ENCODE results near the gene ATRN.
"Not testable (repeated sequence)": the region's sequence is repeated elsewhere in the genome, so short reads cannot be mapped to it uniquely, and the experiment has no call there.

Gene ATRN

GRCh38 chr20:3553663-3554062 lies 82.8 kb downstream of the ATRN start:
- in situ Hi-C loops (cut with MboI; ENCODE audit: low pct_unique_long_range_greater_than_20kb, low sequenced_read_pairs): no loop called here
- no peak for DNase-seq

DNA sequence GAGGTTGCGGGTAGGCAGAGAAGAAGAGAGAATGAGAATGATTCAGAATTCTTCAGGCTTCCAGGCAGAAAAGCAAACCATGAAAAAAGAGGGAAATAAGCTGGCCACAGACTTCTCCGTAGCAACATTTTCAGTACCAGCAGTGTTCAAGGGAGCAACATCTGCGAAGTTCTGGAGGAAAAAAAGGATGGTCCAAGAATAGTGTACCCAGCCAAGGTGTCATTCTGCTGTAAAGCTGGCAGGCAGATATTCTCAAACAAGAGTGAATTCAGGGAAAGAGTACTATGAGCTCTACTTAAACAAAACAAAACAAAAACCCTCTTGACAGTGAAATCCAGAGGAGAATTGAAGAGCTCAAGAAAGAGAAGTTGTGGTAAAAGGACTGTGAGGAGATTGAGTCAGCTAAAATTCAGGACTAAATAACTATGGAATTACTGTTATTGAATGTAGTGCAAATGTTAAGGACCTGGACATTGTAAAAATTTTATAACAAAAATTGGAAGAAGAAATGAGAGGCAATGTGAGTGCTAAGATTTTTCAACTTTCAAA lies 86.5 kb downstream of the ATRN start:
- DNase-seq: peak; percentile 50
- in situ Hi-C loops (cut with MboI; ENCODE audit: low pct_unique_long_range_greater_than_20kb, low sequenced_read_pairs): no loop called here

DNA sequence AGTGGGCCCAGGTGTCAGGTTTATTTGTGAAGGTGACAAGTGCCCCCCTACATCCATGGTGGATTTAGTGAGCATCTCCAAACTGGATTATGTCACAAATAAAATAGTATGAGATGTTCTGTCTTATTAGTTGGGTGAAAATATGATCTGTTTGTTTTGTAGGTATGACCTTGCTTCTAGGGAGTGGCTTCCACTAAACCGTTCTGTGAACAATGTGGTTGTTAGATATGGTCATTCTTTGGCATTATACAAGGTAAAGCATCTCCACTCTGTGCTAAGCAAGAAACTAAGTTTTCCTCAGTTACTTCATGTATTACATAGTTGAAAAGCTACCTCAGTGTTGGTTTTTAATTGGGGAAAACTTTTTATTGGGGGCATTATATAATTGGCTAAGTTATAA lies 88.4 kb downstream of the ATRN start:
- no peak for DNase-seq
- in situ Hi-C loops (cut with MboI; ENCODE audit: low pct_unique_long_range_greater_than_20kb, low sequenced_read_pairs): no loop called here

GRCh38 chr20:3559637-3560036 lies 88.8 kb downstream of the ATRN start:
- in situ Hi-C loops (cut with MboI; ENCODE audit: low pct_unique_long_range_greater_than_20kb, low sequenced_read_pairs): no loop called here
- no peak for DNase-seq

DNA sequence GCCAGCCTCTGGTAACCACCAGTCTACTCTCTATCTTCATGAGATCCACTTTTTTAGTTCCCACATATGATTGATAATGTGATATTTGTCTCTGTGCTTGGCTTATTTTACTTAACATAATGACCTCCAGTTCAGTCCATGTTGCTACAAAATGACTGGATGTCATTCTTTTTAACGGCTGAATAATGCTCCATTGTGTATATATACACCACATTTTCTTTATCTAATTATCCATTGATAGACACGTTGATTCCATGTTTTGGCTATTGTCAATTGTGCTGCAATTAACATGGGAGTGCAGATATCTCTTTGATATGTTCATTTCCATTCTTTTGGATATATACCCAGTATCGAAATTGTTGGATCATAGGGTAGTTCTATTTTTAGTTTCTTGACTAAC lies 89.3 kb downstream of the ATRN start:
- in situ Hi-C loops (cut with MboI; ENCODE audit: low pct_unique_long_range_greater_than_20kb, low sequenced_read_pairs): no loop called here
- DNase-seq: no peak

DNA sequence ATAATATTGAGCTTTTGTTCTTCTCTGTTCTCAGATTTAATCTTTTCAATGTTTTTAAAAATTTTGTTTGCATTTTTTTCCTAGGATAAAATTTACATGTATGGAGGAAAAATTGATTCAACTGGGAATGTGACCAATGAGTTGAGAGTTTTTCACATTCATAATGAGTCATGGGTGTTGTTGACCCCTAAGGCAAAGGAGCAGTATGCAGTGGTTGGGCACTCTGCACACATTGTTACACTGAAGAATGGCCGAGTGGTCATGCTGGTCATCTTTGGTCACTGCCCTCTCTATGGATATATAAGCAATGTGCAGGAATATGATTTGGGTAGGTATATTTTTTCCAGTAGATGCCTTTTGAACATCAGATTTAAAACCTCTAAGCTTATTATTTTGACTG lies 89.8 kb downstream of the ATRN start:
- in situ Hi-C loops (cut with MboI; ENCODE audit: low pct_unique_long_range_greater_than_20kb, low sequenced_read_pairs): no loop called here
- DNase-seq: no peak

GRCh38 chr20:3563133-3563532 lies 92.3 kb downstream of the ATRN start:
- in situ Hi-C loops (cut with MboI; ENCODE audit: low pct_unique_long_range_greater_than_20kb, low sequenced_read_pairs): no loop called here
- no peak for DNase-seq

- peak; percentile 51 for DNase-seq
- in situ Hi-C loops (cut with MboI; ENCODE audit: low pct_unique_long_range_greater_than_20kb, low sequenced_read_pairs): no loop called here
Measured at GRCh38 chr20:3563548-3564177, 92.8 kb downstream of the ATRN start.

DNA sequence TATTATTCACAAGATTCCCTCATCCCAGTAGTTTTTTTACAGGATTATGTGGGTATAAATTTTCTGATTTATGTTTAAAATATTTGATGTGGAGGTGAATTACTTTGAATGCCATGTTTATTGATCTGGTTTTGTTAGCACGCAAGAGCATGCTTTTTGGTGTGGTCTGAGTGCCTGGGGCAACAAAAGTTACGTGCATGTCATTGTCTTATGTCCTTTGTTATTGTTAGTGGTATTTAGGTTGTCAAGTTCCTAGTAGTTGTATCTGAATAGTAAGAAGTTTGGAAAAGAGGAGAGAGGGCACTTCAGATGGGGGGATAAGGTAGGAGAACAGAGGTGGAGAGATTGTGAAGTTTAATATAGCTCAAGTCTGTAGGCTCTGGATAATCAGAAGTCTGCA lies 95.0 kb downstream of the ATRN start:
- in situ Hi-C loops (cut with MboI; ENCODE audit: low pct_unique_long_range_greater_than_20kb, low sequenced_read_pairs): no loop called here
- DNase-seq: no peak

- no peak for DNase-seq
- in situ Hi-C loops (cut with MboI; ENCODE audit: low pct_unique_long_range_greater_than_20kb, low sequenced_read_pairs): no loop called here
Measured at GRCh38 chr20:3572151-3572550, 101.3 kb downstream of the ATRN start.

DNA sequence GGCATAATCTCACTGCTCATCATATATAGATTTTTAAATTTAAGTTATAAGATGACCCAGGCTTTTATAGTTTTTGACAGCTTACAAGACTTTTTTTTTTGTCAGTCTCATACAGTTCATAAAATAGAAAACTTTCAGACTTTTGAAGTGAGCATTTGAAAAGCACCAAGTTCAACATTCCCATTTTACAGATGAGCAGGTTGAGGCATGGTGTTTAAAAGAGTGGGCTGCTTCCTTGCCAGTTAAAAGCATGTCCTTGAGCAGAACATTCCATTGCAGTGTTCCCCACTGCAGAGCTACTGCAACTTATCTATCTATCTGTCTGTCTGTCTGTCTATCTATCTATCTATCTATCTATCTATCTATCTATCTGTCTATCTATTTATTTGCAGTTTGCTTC lies 105.5 kb downstream of the ATRN start:
- in situ Hi-C loops (cut with MboI; ENCODE audit: low pct_unique_long_range_greater_than_20kb, low sequenced_read_pairs): no loop called here
- DNase-seq: no peak

DNA sequence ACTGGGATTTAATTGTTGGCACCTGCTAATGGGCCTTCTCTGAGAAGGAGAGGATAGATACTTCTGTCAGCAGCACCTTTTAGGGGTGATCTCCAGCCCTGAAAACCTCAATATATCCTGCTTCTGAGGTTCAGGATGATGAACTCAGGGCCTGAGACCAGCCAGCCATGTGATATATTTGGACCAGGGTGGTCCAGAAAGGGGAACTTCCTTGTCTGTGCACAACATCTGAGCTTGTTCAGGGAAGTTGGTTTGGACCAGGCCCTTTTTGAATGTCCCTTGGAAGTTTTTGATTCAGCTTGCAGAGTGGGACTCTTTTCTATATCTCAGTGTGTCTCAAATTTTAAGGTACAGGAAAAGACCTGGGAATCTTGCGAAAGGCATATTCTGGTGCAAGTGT lies 106.5 kb downstream of the ATRN start:
- no peak for DNase-seq
- in situ Hi-C loops (cut with MboI; ENCODE audit: low pct_unique_long_range_greater_than_20kb, low sequenced_read_pairs): no loop called here

GRCh38 chr20:3580412-3580811 lies 109.6 kb downstream of the ATRN start:
- DNase-seq: no peak

GRCh38 chr20:3583765-3584164 lies 112.9 kb downstream of the ATRN start:
- DNase-seq: no peak
- in situ Hi-C loops (cut with MboI; ENCODE audit: low pct_unique_long_range_greater_than_20kb, low sequenced_read_pairs): no loop called here

More at GRCh38 chr20:3580412-3580811, 109.6 kb downstream of the ATRN start:
- in situ Hi-C loops (cut with MboI; ENCODE audit: low pct_unique_long_range_greater_than_20kb, low sequenced_read_pairs): no loop called here

- DNase-seq: no peak
- in situ Hi-C loops (cut with MboI; ENCODE audit: low pct_unique_long_range_greater_than_20kb, low sequenced_read_pairs): no loop called here
Measured at GRCh38 chr20:3586093-3586492, 115.3 kb downstream of the ATRN start.

DNA sequence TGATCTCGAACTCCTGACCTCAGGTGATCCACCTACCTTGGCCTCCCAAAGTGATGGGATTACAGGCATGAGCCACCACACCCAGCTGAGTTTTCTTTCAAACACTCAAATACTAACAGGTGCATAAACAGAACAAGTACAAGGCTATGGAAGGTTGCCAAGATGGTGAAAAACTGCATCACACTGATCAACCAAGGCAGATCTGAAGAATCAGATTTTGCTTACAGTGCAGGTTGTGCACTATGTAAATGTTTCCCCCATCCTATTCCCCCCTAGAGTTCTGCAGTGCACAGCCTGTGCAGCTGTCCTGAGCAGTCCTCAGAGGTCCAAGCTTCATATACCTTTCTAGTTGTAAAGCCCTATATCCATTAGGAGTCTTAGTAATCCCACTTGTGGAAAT lies 119.3 kb downstream of the ATRN start:
- in situ Hi-C loops (cut with MboI; ENCODE audit: low pct_unique_long_range_greater_than_20kb, low sequenced_read_pairs): no loop called here
- no peak for DNase-seq

GRCh38 chr20:3592931-3593330 lies 122.1 kb downstream of the ATRN start:
- no peak for DNase-seq
- in situ Hi-C loops (cut with MboI; ENCODE audit: low pct_unique_long_range_greater_than_20kb, low sequenced_read_pairs): no loop called here

- DNase-seq: no peak
- in situ Hi-C loops (cut with MboI; ENCODE audit: low pct_unique_long_range_greater_than_20kb, low sequenced_read_pairs): no loop called here
Measured at GRCh38 chr20:3595541-3595940, 124.7 kb downstream of the ATRN start.

- no peak for DNase-seq
Measured at GRCh38 chr20:3603108-3603507, 132.3 kb downstream of the ATRN start.

GRCh38 chr20:3605386-3605886 lies 134.6 kb downstream of the ATRN start:
- in situ Hi-C loops (cut with MboI; ENCODE audit: low pct_unique_long_range_greater_than_20kb, low sequenced_read_pairs); DNase-seq: not testable (repeated sequence)

More at GRCh38 chr20:3603108-3603507, 132.3 kb downstream of the ATRN start:
- in situ Hi-C loops (cut with MboI; ENCODE audit: low pct_unique_long_range_greater_than_20kb, low sequenced_read_pairs): no loop called here

- in situ Hi-C loops (cut with MboI; ENCODE audit: low pct_unique_long_range_greater_than_20kb, low sequenced_read_pairs): no loop called here
- peak; percentile 12 for DNase-seq
Measured at GRCh38 chr20:3606021-3606420, 135.2 kb downstream of the ATRN start.
